Measurements from ENCODE around the gene SAMMSON. TPM values are rescaled to one million over a fixed set of nuclear protein-coding genes. Genes with fewer than 3 reads are reported as not detected.

Gene SAMMSON
- total and polyA plus RNA-seq, 2 of the 4 experiments (the other 2 are of a cell fraction): not detected

- Histone ChIP-seq H3K4ac (ENCODE audit: low read depth, low read length) (no peak overlapping the region), H3K4me2 (ENCODE audit: low read depth, low read length) (no peak overlapping the region), H2BK120ac (ENCODE audit: low read depth, low read length) (no peak overlapping the region), H3K9me3 (ENCODE audit: control insufficient read depth, insufficient read depth, low read length) (no peaks in the 10 kb centered on the region), H2BK15ac (ENCODE audit: low read depth, low read length) (no peak overlapping the region), H3K23ac (ENCODE audit: low read depth, low read length) (no peak overlapping the region), H3K79me1 (ENCODE audit: low read depth in 1 of 2, low read length in 2 of 2) (no peaks in the 10 kb centered on the region), H3K36me3 (ENCODE audit: control insufficient read depth, insufficient read depth, low read length) (no peaks in the 10 kb centered on the region), H2AFZ (replicated peaks; ENCODE audit: low read length, poor library complexity) (no peak overlapping the region), H3K18ac (ENCODE audit: low read depth, low read length) (no peak overlapping the region), H3K27me3 (ENCODE audit: control insufficient read depth, insufficient read depth, low read length) (peaks cover 29% of the 10 kb centered on the region), H3K4me1 (ENCODE audit: control insufficient read depth, insufficient read depth, low read length) (no peaks in the 10 kb centered on the region), H2BK5ac (ENCODE audit: low read depth, low read length, poor library complexity, severe bottlenecking) (no peak overlapping the region), H4K5ac (ENCODE audit: low read depth, low read length) (no peak overlapping the region), H3K56ac (ENCODE audit: extremely low read depth, insufficient read depth, low read length) (no peak overlapping the region), H4K91ac (ENCODE audit: insufficient read depth, low read depth, low read length) (no peak overlapping the region), H2AK5ac (ENCODE audit: low read depth, low read length) (no peak overlapping the region), H2BK20ac (ENCODE audit: low read depth, low read length) (no peak overlapping the region), H3K4me3 (ENCODE audit: insufficient read depth, low read depth, low read length) (no peak overlapping the region), H3K9ac (ENCODE audit: low read depth, low read length) (no peak overlapping the region), H3K9me1 (ENCODE audit: insufficient read depth, low read length) (no peaks in the 10 kb centered on the region), H2AK9ac (replicated peaks; ENCODE audit: low read depth, low read length, poor library complexity) (no peak overlapping the region), H4K20me1 (ENCODE audit: insufficient read depth, low read length) (no peaks in the 10 kb centered on the region), H3K27ac (ENCODE audit: insufficient read depth, low read length) (no peak overlapping the region), H3K14ac (replicated peaks; ENCODE audit: low read depth, low read length) (no peak overlapping the region), H4K8ac (ENCODE audit: low read depth in 2 of 2, low read length in 2 of 2) (no peak overlapping the region)
- ATAC-seq (ENCODE audit: low read depth): no peak
- DNase-seq: no peak
- intact Hi-C loops (cut with micrococcal nuclease): loop anchor here (10.0 kb wide), 1 partner anchor 442 kb away; no protein-coding TSS in a partner anchor
- ChIA-PET CTCF (interaction anchor here (0.6 to 0.8 kb wide), 4 partner anchors 9 to 367 kb away, joined by 3 read pairs; no protein-coding TSS in a partner anchor), POLR2A (ENCODE audit: unreplicated experiment) (no interaction called here)
- no CpG with 5 or more reads among the region's 2 CpGs for WGBS, 2 experiments (ENCODE audit: extremely low coverage in 2 of 2, insufficient read length in 1 of 2)
- TF ChIP-seq CEBPB (IDR thresholded peaks at IDR 0.05; ENCODE audit: low read depth, low read length): no peak
- TF ChIP-seq CHD1 (IDR thresholded peaks at IDR 0.05; ENCODE audit: low read depth, low read length): no peak
- BruUV-seq (replicated peaks): no TSS peak
- in situ Hi-C loops (cut with MboI; ENCODE audit: low sequenced_read_pairs): loop anchor here (25.0 kb wide), 1 partner anchor 1590 kb away; no protein-coding TSS in a partner anchor
- dilution Hi-C loops (cut with HindIII; ENCODE audit: low sequenced_read_pairs, unreplicated experiment): no loop called here
These were observed 73.2 kb downstream of the SAMMSON start for GRCh38 chr3:70072754-70073153.
